ENCODE data around the gene LCE1E.

LCE1E gene

DNA sequence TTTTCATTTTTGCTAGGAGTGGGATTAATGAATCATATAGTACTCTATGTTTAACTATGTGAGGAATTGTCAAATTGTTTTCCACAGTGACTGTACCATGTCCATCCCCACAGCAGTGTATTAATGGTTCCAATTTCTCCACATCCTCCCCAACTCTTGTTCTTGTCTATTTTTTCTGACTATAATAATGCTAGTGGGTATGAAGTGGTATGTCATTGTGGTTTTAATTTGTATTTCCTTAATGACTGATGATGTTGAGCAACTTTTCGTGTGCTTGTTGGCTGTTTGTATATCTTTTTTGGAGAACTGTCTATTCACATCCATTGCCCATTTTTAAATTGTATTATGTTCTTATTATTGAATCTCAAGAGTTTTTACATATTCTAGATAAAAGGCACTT is 38.2 kb upstream of the LCE1E start:
- TF ChIP-seq, protein P1, sequence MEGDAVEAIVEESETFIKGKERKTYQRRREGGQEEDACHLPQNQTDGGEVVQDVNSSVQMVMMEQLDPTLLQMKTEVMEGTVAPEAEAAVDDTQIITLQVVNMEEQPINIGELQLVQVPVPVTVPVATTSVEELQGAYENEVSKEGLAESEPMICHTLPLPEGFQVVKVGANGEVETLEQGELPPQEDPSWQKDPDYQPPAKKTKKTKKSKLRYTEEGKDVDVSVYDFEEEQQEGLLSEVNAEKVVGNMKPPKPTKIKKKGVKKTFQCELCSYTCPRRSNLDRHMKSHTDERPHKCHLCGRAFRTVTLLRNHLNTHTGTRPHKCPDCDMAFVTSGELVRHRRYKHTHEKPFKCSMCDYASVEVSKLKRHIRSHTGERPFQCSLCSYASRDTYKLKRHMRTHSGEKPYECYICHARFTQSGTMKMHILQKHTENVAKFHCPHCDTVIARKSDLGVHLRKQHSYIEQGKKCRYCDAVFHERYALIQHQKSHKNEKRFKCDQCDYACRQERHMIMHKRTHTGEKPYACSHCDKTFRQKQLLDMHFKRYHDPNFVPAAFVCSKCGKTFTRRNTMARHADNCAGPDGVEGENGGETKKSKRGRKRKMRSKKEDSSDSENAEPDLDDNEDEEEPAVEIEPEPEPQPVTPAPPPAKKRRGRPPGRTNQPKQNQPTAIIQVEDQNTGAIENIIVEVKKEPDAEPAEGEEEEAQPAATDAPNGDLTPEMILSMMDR (IDR thresholded peaks at IDR 0.05) = no peak

DNA sequence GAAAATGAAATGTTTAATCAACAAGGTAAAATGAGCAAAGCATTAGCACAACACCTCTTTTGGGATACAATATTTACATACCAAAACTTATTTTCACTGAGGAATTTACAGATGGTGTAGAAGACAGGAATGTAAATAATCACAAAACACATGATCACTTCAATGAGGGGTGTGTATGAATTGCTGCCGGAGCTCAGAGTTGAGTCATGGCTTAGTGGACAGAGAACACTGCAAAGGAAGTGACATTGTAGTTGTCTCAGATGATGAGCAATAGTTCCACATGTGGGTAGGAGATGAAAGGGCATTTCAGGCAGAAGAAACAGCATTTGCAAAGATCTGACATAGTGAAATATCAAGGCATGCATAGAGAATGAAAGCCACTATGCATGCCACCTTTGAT is 33.8 kb upstream of the LCE1E start:
- TF ChIP-seq, protein P1 (IDR thresholded peaks at IDR 0.05) = no peak

DNA sequence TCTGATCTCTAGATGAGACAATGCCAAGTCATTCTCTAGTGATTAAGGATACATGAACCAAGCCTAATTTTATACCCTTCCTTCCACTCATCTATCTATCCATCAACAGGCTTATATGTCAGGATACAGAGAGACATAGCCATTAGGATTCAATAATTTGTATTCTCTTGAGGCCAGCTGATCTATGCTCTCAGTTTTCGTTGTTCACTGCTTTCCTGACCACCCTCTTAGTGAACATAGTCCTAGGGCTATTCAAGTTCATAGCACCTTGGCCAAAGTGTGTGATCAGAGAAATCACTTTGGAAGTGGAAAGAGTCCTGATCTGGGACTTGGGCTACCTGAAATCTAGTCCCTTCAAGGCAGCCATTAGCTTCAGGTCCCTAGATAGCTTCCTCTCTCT is 32.5 kb upstream of the LCE1E start:
- TF ChIP-seq, protein P1 (IDR thresholded peaks at IDR 0.05) = no peak

DNA sequence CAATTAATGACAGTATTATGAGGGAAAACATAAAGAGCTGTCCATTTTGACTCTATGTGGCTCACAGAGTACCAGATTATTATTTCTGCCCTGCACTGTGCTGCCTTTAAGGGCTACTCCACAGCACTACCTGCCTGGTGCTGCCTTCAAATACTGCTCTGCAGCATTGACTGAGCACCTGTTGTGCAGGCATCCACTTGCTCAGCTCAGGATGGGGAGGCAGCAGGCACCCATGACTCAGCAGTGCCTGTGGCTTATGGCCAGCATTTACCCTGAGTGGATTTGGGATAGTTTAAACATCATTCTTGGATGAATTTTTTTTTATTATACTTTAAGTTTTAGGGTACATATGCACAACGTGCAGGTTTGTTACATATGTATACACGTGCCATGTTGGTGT is 29.2 kb upstream of the LCE1E start:
- TF ChIP-seq, protein P1 (IDR thresholded peaks at IDR 0.05) = no peak

DNA sequence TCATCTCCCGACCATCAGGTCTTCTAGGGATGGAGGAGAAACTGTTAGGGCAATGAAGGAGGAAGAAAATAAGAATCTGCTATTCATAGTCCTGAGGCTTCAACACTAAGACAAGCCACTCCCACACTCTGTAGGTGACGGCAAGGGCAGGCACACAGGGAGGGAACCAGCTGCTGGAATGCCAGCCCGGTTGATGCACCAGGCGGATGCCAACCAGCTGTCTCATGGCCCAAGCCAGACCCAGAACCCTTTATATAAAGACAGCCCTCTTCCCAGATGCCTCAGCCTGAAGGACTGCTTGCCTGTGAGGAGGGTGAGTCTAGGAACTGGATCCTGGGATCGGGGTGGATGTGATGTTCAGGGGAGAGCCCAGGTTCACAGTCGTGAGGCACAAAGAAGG is 28.3 kb upstream of the LCE1E start, which contains the start of gene KPRP:
KPRP (plus strand) TSS at position 279 of the 400 bp plus-strand sequence. CDS start 1,564 bp downstream, outside the sequence.
- TF ChIP-seq, protein P1 (IDR thresholded peaks at IDR 0.05) = no peak

DNA sequence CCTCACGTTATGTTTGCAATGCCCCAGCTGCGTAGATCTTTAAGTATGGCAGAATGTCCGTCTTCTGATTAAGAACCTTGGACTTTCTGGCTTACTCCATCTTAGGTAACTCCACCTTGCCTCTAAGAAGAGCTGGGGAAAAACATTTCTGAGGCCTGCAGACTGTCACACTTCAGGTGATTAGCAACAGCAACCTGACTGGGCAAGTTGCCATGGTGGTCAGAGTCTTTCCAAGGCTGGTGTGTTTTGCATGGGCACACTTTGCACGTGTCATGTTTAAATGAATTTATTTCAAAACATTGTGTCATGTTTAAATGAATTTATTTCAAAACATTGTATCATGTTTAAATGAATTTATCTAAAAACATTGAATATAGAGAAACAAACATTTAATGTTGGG is 27.4 kb upstream of the LCE1E start:
- TF ChIP-seq, protein P1 (IDR thresholded peaks at IDR 0.05) = no peak

DNA sequence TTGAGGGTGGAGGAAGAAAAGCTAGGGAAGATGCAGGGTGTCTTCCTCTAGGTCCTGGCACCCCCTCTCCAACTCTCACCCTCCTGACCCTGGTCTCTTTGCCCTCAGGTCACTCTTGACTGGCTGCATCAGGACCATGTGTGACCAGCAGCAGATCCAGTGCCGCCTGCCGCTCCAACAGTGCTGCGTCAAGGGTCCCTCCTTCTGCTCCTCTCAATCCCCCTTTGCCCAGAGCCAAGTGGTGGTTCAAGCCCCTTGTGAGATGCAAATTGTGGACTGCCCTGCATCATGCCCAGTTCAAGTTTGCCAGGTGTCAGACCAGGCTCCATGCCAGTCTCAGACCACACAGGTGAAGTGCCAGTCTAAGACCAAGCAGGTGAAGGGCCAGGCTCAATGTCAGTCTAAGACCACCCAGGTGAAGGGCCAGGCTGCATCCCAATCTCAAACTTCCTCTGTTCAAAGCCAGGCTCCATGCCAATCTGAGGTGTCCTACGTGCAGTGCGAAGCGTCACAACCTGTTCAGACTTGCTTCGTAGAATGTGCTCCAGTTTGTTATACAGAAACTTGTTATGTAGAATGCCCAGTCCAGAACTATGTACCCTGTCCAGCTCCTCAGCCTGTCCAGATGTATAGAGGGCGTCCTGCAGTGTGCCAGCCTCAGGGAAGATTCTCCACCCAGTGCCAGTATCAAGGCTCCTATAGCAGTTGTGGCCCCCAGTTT is 26.4 kb upstream of the LCE1E start:
- TF ChIP-seq, protein P1 (IDR thresholded peaks at IDR 0.05) = no peak
